Measurements from ENCODE around the gene MRPL22.

The MRPL22 gene

GRCh38 chr5:154916874-154917273 lies 24.0 kb upstream of the MRPL22 start:
- Histone ChIP-seq H3K36me3 (peaks cover 51% of the 10 kb centered on the region), H3K4me1 (ENCODE audit: control insufficient read depth in 1 of 2, insufficient read depth in 1 of 2, low read depth in 1 of 2, low read length in 1 of 2) (no peaks in the 10 kb centered on the region), H3K27ac (no peak overlapping the region), H3K4me3 (ENCODE audit: low read depth in 1 of 2, low read length in 1 of 2) (no peak overlapping the region), H3K9me3 (no peaks in the 10 kb centered on the region), H3K27me3 (no peaks in the 10 kb centered on the region)
- no peak for TF ChIP-seq CTCF (IDR thresholded peaks at IDR 0.05)

GRCh38 chr5:154917757-154918156 lies 23.1 kb upstream of the MRPL22 start:
- peaks cover 49% of the 10 kb centered on the region for H3K36me3 ChIP-seq
- H3K27me3 ChIP-seq: no peaks in the 10 kb centered on the region
- no peaks in the 10 kb centered on the region for H3K9me3 ChIP-seq
- H3K4me3 ChIP-seq (ENCODE audit: low read depth in 1 of 2, low read length in 1 of 2): no peak overlapping the region
- no peak for TF ChIP-seq CTCF (IDR thresholded peaks at IDR 0.05)
- H3K27ac ChIP-seq: no peak overlapping the region
- H3K4me1 ChIP-seq (ENCODE audit: control insufficient read depth in 1 of 2, insufficient read depth in 1 of 2, low read depth in 1 of 2, low read length in 1 of 2): no peaks in the 10 kb centered on the region

- no peaks in the 10 kb centered on the region for H3K9me3 ChIP-seq
- no peak overlapping the region for H3K27ac ChIP-seq
- no peaks in the 10 kb centered on the region for H3K4me1 ChIP-seq (ENCODE audit: control insufficient read depth in 1 of 2, insufficient read depth in 1 of 2, low read depth in 1 of 2, low read length in 1 of 2)
- no peak overlapping the region for H3K4me3 ChIP-seq (ENCODE audit: low read depth in 1 of 2, low read length in 1 of 2)
- H3K36me3 ChIP-seq: peaks cover 54% of the 10 kb centered on the region
- TF ChIP-seq CTCF (IDR thresholded peaks at IDR 0.05): no peak
- H3K27me3 ChIP-seq: no peaks in the 10 kb centered on the region
Measured at GRCh38 chr5:154923441-154924430, 17.1 kb upstream of the MRPL22 start.

- Histone ChIP-seq H3K36me3 (peaks cover 7% of the 10 kb centered on the region), H3K9me3 (no peaks in the 10 kb centered on the region), H3K4me1 (ENCODE audit: control insufficient read depth in 1 of 2, insufficient read depth in 1 of 2, low read depth in 1 of 2, low read length in 1 of 2) (peaks cover 13 to 14% of the 10 kb centered on the region in 2 experiments), H3K27me3 (no peaks in the 10 kb centered on the region), H3K27ac (no peak overlapping the region), H3K4me3 (ENCODE audit: low read depth in 1 of 2, low read length in 1 of 2) (no peak overlapping the region)
- TF ChIP-seq CTCF (IDR thresholded peaks at IDR 0.05): no peak
Measured at GRCh38 chr5:154933537-154933936, 7.3 kb upstream of the MRPL22 start.

GRCh38 chr5:154934881-154935280 lies 6.0 kb upstream of the MRPL22 start:
- Histone ChIP-seq H3K4me1 (ENCODE audit: control insufficient read depth in 1 of 2, insufficient read depth in 1 of 2, low read depth in 1 of 2, low read length in 1 of 2) (peaks cover 19 to 20% of the 10 kb centered on the region in 2 experiments), H3K27ac (no peak overlapping the region), H3K4me3 (ENCODE audit: low read depth in 1 of 2, low read length in 1 of 2) (no peak overlapping the region), H3K9me3 (no peaks in the 10 kb centered on the region), H3K36me3 (peaks cover 7% of the 10 kb centered on the region), H3K27me3 (no peaks in the 10 kb centered on the region)
- no peak for TF ChIP-seq CTCF (IDR thresholded peaks at IDR 0.05)

Measured in neutrophil (primary cell).